ENCODE measurements around the gene RPS6KB2.

GRCh38 chr11:67413266-67413849 is 14.9 kb upstream of the RPS6KB2 start:
- TF ChIP-seq, protein P1, sequence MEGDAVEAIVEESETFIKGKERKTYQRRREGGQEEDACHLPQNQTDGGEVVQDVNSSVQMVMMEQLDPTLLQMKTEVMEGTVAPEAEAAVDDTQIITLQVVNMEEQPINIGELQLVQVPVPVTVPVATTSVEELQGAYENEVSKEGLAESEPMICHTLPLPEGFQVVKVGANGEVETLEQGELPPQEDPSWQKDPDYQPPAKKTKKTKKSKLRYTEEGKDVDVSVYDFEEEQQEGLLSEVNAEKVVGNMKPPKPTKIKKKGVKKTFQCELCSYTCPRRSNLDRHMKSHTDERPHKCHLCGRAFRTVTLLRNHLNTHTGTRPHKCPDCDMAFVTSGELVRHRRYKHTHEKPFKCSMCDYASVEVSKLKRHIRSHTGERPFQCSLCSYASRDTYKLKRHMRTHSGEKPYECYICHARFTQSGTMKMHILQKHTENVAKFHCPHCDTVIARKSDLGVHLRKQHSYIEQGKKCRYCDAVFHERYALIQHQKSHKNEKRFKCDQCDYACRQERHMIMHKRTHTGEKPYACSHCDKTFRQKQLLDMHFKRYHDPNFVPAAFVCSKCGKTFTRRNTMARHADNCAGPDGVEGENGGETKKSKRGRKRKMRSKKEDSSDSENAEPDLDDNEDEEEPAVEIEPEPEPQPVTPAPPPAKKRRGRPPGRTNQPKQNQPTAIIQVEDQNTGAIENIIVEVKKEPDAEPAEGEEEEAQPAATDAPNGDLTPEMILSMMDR (IDR thresholded peaks at IDR 0.05; ENCODE audit: insufficient read depth, low read length), result no peak
- TF ChIP-seq POLR2AphosphoS5 (IDR thresholded peaks at IDR 0.05; ENCODE audit: low read depth), result no peak

Data from HL-60 (cell line).